K562 (cell line): ENCODE data around the gene DNASE1L1. TPM values are rescaled to one million over a fixed set of nuclear protein-coding genes. Genes with fewer than 3 reads are reported as not detected.

Source experiments
- ARID3B ChIP-seq: fragments of 250-450 bp; sonication (Bioruptor Pico); IDR thresholded peaks from 2 replicates; pipeline ENCODE4 v1.4.0; 2020; ENCODE audit warnings: borderline replicate concordance
- CTBP1 ChIP-seq: fragments of 450-650 bp; IDR thresholded peaks from 2 replicates; pipeline ENCODE4 v1.6.1; 2016; ENCODE audit warnings: borderline replicate concordance
- ESRRB ChIP-seq: fragments of 250-450 bp; sonication (Bioruptor Pico); IDR thresholded peaks from 2 replicates; pipeline ENCODE4 v1.5.0; 2020; ENCODE audit warnings: mild to moderate bottlenecking, moderate library complexity, borderline replicate concordance
- NFXL1 ChIP-seq: fragments of 450-650 bp; formaldehyde crosslinking; IDR thresholded peaks from 2 replicates; pipeline ENCODE4 v1.4.0; 2021; ENCODE audit warnings: mild to moderate bottlenecking
- POLR2B ChIP-seq: fragments of 450-650 bp; IDR thresholded peaks from 2 replicates; pipeline ENCODE4 v1.6.1; 2018; ENCODE audit warnings: low read depth; ENCODE audit not compliant: partially characterized antibody
- TRIM28 ChIP-seq: fragments of 450-650 bp; IDR thresholded peaks from 2 replicates; pipeline ENCODE4 v1.6.1; 2017
- ZNF12 ChIP-seq: sonication (generic); formaldehyde crosslinking; IDR thresholded peaks from 2 replicates; pipeline ENCODE4 v1.4.0; 2020; ENCODE audit warnings: mild to moderate bottlenecking, missing genetic modification reagents
- ZNF253 ChIP-seq: fragments of 250-450 bp; sonication (Bioruptor Pico); conservative IDR thresholded peaks from 2 replicates; pipeline ENCODE4 v1.6.1; 2021; ENCODE audit warnings: mild to moderate bottlenecking
- polyA plus RNA-seq, 8 experiments: library from polyadenylated mRNA; depleted of rRNA in 4 of 8; stranded (reverse) in 5 of 8; unstranded in 3 of 8; fragments of >200 nt; fragmentation: Nextera tagmentation in 2 of 8; fragmentation: Illumina TruSeq in 1 of 8; extraction: Ambion mirVana in 2 of 8; extraction: Trizol in 1 of 8; gene quantifications; 2 replicates each; pipeline versions ENCODE4 v1.2.1 to v1.2.3, GENCODE V29; 2011 to 2014; ENCODE audit warnings: inconsistent platforms in 1 of 8, missing spikeins in 1 of 8
- total RNA-seq, 7 experiments: library from RNA; depleted of rRNA in 6 of 7; stranded (reverse); fragments of >200 nt in 6 of 7; fragmentation: Illumina TruSeq in 2 of 7; extraction: Trizol in 2 of 7; gene quantifications; 2 replicates each; pipeline versions ENCODE4 v1.2.1 to v1.2.3, GENCODE V29; 2011 to 2021; ENCODE audit warnings: low replicate concordance in 1 of 7
- TF ChIP-seq, protein P1 (sequence below): sonication (generic); formaldehyde crosslinking; IDR thresholded peaks from 2 replicates; pipeline ENCODE4 v1.8.0; 2022; ENCODE audit warnings: missing genetic modification reagents, mild to moderate bottlenecking, moderate library complexity, borderline replicate concordance
- TF ChIP-seq, protein P2 (sequence below): sonication (generic); formaldehyde crosslinking; IDR thresholded peaks from 2 replicates; pipeline ENCODE4 v1.8.0; 2023; ENCODE audit warnings: mild to moderate bottlenecking, missing genetic modification reagents
- TF ChIP-seq, protein P3 (sequence below): sonication (generic); formaldehyde crosslinking; IDR thresholded peaks from 2 replicates; pipeline ENCODE4 v1.9.0; 2022; ENCODE audit warnings: mild to moderate bottlenecking, missing genetic modification reagents
- TF ChIP-seq, protein P4 (sequence below): sonication (generic); formaldehyde crosslinking; IDR thresholded peaks from 2 replicates; pipeline ENCODE4 v1.8.1; 2023; ENCODE audit warnings: mild to moderate bottlenecking, missing genetic modification reagents
- TF ChIP-seq, protein P5 (sequence below), 2 experiments: fragments of 150-350 bp in 1 of 2; IDR thresholded peaks; 2 replicates each; pipeline ENCODE4 v1.6.1; 2012 to 2016; ENCODE audit warnings: low read depth in 2 of 2, low read length in 2 of 2, mild to moderate bottlenecking in 1 of 2, moderate library complexity in 1 of 2
- TF ChIP-seq, protein P6 (sequence below): fragments of 250-450 bp; sonication (Bioruptor Pico); IDR thresholded peaks from 2 replicates; pipeline ENCODE4 v1.5.0; 2021

The DNASE1L1 gene
- total and polyA plus RNA-seq, 9 of the 15 experiments (the other 6 are each of a cell fraction or from before 2014, with no cell fraction given) = 0.73 to 12.6 (median 7.9) TPM

- TF ChIP-seq, protein P1, sequence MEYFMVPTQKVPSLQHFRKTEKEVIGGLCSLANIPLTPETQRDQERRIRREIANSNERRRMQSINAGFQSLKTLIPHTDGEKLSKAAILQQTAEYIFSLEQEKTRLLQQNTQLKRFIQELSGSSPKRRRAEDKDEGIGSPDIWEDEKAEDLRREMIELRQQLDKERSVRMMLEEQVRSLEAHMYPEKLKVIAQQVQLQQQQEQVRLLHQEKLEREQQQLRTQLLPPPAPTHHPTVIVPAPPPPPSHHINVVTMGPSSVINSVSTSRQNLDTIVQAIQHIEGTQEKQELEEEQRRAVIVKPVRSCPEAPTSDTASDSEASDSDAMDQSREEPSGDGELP (CRISPR knock-in tag) = peak; percentile 58
- TF ChIP-seq, protein P2, sequence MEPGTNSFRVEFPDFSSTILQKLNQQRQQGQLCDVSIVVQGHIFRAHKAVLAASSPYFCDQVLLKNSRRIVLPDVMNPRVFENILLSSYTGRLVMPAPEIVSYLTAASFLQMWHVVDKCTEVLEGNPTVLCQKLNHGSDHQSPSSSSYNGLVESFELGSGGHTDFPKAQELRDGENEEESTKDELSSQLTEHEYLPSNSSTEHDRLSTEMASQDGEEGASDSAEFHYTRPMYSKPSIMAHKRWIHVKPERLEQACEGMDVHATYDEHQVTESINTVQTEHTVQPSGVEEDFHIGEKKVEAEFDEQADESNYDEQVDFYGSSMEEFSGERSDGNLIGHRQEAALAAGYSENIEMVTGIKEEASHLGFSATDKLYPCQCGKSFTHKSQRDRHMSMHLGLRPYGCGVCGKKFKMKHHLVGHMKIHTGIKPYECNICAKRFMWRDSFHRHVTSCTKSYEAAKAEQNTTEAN (CRISPR knock-in tag) = 0 out of 2 replicates have a peak, but pooled peaks have one; percentile 15
- TF ChIP-seq, protein P3, sequence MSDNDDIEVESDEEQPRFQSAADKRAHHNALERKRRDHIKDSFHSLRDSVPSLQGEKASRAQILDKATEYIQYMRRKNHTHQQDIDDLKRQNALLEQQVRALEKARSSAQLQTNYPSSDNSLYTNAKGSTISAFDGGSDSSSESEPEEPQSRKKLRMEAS = peak; percentile 56
- TF ChIP-seq ESRRB = peak; percentile 32; the same call in 1 of the 2 replicates
- no peak for TF ChIP-seq ARID3B (CRISPR knock-in tag)
- TF ChIP-seq CTBP1 = peak; percentile 26; the same call in 1 of the 2 replicates
- 0 out of 2 replicates have a peak, but pooled peaks have one; percentile 62 for TF ChIP-seq NFXL1 (CRISPR knock-in tag)
- TF ChIP-seq, protein P4, sequence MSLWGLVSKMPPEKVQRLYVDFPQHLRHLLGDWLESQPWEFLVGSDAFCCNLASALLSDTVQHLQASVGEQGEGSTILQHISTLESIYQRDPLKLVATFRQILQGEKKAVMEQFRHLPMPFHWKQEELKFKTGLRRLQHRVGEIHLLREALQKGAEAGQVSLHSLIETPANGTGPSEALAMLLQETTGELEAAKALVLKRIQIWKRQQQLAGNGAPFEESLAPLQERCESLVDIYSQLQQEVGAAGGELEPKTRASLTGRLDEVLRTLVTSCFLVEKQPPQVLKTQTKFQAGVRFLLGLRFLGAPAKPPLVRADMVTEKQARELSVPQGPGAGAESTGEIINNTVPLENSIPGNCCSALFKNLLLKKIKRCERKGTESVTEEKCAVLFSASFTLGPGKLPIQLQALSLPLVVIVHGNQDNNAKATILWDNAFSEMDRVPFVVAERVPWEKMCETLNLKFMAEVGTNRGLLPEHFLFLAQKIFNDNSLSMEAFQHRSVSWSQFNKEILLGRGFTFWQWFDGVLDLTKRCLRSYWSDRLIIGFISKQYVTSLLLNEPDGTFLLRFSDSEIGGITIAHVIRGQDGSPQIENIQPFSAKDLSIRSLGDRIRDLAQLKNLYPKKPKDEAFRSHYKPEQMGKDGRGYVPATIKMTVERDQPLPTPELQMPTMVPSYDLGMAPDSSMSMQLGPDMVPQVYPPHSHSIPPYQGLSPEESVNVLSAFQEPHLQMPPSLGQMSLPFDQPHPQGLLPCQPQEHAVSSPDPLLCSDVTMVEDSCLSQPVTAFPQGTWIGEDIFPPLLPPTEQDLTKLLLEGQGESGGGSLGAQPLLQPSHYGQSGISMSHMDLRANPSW (CRISPR knock-in tag) = peak; percentile 78; the same call in 1 of the 2 replicates
- no peak for TF ChIP-seq TRIM28
- TF ChIP-seq, protein P5, sequence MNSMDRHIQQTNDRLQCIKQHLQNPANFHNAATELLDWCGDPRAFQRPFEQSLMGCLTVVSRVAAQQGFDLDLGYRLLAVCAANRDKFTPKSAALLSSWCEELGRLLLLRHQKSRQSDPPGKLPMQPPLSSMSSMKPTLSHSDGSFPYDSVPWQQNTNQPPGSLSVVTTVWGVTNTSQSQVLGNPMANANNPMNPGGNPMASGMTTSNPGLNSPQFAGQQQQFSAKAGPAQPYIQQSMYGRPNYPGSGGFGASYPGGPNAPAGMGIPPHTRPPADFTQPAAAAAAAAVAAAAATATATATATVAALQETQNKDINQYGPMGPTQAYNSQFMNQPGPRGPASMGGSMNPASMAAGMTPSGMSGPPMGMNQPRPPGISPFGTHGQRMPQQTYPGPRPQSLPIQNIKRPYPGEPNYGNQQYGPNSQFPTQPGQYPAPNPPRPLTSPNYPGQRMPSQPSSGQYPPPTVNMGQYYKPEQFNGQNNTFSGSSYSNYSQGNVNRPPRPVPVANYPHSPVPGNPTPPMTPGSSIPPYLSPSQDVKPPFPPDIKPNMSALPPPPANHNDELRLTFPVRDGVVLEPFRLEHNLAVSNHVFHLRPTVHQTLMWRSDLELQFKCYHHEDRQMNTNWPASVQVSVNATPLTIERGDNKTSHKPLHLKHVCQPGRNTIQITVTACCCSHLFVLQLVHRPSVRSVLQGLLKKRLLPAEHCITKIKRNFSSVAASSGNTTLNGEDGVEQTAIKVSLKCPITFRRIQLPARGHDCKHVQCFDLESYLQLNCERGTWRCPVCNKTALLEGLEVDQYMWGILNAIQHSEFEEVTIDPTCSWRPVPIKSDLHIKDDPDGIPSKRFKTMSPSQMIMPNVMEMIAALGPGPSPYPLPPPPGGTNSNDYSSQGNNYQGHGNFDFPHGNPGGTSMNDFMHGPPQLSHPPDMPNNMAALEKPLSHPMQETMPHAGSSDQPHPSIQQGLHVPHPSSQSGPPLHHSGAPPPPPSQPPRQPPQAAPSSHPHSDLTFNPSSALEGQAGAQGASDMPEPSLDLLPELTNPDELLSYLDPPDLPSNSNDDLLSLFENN (IDR thresholded peaks at IDR 0.05; ENCODE audit: low read depth in 2 of 2, low read length in 2 of 2) = peak in 1 of 2 experiments; percentile 62; a peak in 1 of 4 replicates
- TF ChIP-seq POLR2B = peak; percentile 94
- TF ChIP-seq, protein P6, sequence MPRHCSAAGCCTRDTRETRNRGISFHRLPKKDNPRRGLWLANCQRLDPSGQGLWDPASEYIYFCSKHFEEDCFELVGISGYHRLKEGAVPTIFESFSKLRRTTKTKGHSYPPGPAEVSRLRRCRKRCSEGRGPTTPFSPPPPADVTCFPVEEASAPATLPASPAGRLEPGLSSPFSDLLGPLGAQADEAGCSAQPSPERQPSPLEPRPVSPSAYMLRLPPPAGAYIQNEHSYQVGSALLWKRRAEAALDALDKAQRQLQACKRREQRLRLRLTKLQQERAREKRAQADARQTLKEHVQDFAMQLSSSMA (CRISPR knock-in tag) = no peak
- TF ChIP-seq ZNF12 (CRISPR knock-in tag) = no peak
- peak; percentile 84 for TF ChIP-seq ZNF253
Observed at GRCh38 chrX:154401045-154401799, 7.8 kb downstream of the DNASE1L1 start (continued).
